NCI-H1048 (cell line): Measurements from ENCODE around the gene WDR64.
"Not testable (repeated sequence)": the region's sequence is repeated elsewhere in the genome, so short reads cannot be mapped to it uniquely, and the experiment has no call there.

Source experiments
- DNase-seq: peaks from one replicate; lab custom pipeline; 2025; lab: John Stamatoyannopoulos, UW

WDR64 gene

DNA sequence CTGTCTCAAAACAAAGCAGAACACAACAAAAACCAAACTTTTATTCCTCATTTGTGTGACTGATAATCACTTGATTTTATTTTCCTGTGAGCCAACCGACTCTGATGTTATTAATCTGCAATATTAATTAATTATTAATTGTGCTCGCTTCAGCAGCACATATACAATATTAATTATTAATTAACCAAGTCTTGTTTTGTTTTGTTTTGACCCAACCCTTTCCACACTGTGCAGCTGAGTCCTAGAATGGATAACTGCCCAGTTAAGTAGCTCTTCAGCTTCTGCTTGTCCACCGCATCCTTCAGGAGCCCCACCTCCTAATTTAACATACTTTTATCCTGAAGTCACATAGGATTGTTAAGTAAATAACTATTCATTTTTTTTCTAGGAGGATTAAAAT, 148.6 kb downstream of the WDR64 start:
- no peak for DNase-seq

DNA sequence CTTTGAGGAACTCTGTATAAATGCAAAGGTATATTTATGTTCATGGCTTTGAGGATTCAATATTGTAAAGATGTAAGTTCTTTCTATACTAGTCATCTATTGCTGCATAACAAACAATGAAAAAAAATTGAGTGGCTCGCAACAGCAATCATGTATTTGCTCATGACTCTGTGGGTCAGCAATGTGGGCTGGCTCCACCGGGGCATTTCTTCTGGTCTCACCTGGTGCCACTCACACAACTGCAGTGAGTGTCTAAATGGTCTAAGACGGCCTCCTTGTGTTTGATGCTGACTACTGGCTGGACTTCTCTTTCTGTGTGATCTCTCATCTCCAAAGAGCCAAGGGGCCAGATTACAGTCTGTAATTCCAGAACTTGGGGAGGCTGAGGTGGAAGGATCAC, 150.8 kb downstream of the WDR64 start:
- DNase-seq: no peak

DNA sequence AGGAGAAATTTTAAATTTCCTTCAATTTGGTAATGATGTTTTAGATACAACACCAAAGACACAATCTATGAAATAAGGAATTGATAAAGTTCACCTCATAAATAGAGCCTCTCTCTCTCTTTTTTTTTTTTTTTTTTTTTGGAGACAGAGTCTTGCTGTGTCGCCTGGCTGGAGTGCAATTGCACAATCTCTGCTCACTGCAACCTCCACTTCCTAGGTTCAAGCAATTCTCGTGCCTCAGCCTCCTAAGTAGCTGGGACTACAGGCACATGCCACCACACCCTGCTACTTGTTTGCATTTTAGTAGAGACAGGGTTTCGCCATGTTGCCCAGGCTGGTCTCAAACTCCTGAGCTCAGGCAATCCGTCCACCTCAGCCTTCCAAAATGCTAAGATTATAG, 152.6 kb downstream of the WDR64 start:
- not testable (repeated sequence) for DNase-seq

DNA sequence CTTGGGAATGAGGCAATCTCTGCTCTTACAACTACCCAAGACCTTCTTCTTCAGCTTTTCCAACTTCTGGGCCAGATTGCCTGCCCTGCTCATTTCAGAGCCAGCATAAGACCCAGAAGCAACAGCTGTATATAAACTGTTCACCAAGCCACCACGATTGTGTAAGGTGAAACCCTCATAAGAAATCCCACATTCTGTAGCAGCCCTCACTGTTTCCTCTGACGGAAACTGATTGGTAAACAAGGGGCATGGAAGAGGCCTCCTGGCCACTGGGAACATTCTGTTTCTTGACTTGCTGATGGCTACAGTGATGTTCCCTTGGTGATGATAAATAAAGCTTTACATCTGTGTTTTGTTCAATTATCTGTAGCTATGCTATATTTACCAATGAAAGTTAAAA, 156.2 kb downstream of the WDR64 start:
- DNase-seq: no peak

DNA sequence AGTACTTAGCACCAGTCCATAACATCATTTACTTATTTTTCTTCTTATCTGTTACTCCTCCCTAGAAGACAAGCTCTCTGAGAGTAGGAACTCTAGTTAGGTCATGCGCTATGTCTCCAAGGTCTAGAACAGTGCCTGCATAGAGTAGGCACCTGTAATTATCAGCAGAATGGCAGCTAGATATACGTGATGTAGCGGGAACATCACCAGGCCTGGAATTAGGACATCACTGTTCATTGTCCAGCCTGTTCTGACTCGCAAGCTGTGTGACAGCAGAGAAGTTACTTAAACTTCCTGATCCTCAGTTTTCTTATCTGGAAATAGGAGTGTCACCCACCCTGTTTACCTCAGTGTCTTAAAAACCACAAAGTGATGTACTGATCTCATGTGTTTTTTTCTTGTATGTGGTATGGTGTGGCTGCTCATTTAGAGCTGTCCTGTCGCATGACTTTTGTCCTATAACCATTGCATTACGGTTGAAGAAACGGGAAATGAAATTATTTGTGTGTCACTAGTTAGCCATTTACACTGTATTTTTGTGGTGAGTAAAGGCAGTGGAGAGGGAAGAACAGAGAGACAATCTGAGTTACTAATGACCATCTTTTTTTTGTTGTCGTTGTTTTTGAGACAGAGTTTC, 158.8 kb downstream of the WDR64 start:
- no peak for DNase-seq

DNA sequence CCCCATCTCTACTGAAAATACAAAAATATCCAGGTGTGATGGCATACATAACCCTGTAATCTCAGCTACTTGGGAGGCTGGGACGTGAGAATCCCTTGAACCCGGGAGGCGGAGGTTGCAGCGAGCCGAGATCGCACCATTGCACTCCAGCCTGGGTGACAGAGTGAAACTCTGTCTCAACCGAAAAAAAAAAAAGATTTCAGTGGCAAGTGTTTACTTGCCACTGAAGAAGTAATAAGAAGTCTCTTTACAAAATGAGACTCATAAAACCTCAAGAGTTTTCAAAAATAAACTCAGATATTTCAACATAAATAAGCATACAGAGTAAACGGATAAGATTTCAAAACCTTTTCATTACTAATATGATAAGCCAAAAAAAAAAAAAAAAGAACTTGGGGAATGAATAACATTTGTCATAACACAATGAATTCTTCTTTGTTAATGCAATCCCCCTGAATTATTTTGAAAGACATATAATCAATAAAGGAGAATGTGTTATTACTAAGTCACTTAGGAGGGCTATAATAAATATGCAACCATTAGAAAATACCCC, 161.8 kb downstream of the WDR64 start:
- no peak for DNase-seq

DNA sequence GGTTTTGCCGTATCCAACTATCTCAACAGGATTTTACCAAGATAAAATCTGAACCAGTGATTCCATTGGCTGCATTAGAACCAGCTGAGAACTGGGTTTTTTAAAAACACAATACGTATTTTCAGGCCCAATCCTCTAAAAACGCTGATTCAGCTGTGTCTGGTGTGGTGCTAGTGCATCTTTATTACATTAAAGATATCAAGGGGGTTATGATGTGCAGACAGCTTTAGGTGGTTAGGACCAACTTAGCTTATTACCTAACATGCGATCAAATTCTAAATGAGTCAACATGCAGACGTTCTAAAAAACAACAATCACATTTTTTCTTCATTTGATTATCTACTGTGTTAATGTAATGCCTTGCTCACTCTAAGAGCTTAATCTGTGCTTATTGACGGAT, 163.9 kb downstream of the WDR64 start:
- no peak for DNase-seq

DNA sequence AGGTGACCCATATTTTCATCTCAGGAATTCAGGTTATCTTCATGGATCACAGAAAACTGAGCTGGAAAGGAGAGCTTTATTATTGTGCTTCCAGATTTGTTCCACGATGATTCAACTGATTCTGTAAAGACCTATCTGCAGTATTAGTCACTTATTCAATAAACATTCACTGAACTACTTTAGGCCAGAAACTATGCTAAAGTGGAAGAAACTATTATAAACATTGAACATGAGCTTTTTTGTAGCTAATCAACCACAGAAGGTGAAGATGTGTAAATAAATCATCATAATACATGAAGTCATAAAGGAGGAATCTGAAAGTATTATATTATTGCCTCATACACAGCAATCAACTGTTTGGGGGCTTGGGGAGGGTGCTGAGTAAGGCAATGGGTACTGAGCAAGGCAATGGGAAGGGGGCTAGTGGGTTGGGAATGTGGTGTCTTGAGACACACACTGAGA, 165.3 kb downstream of the WDR64 start:
- DNase-seq: no peak

DNA sequence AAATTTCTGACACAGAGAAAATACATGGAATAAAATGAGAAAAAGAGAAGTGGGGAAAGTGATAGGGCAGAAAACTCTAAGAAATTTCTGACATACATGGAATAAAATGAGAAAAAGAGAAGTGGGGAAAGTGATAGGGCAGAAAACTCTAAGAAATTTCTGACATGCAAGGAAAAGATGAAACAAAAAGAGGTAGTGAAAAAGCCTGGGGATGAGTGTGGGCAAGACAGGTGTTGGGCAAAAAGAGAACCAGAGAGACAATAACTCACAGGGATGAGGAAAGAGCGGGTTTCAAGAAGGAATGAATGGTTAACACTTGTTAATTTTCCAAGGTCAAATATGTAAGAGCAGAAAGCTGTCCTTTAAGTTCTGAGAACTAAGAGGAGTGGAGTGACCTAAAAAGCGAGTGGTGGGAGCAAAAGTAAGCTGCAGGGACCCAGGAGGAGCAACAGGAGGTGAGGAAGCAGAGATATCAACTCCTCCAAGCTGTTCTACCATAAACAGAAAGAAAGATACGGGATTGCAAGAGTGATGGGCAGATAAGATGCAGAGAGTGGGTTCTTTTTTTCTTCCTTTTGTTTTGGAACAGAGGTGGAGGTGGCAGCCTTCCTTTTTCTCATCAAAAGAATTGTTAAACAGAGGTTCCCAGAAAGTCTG, 166.0 kb downstream of the WDR64 start:
- DNase-seq: no peak

DNA sequence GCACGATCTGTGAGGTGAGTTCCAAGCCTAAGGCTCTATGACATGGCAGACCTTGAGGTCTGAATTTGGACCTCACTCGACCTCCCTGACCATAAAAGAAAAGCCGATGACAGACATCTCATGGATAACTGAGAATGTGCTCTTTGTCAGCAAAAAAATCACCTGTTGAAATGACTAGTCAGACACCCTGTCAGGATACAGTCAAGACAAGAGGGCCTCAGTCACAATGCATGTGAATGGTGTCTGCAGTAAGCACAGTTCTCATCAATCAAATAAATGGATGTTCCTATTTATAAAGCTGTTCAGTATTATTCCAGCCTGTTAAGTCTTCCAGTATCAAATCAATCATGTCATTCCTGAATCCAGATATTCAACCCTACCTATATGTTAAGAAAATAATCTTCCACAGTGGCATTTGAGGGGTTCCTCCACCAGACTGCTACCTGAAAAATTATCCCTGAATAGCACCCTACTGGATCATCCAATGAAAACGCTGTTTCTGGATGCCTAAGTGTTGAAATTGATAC, 167.3 kb downstream of the WDR64 start:
- DNase-seq: no peak

DNA sequence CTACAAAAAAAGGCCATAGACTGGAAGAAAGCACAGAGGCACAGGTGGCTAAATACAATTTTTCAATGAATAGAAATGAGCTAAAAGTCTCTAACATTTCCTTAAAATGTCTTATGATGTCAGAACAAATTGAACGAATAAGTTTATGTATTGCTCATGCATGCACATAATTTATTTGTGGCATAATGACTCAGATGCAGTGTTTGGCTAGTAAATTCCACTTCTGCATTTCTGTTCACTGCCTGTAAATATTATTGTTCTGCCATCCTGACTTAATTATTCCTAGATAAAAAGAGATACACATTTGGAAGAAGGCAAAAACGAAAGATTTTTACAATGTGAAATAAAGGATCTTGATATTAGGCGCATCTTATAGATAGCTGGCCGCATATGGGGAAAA, 169.3 kb downstream of the WDR64 start:
- DNase-seq: no peak

DNA sequence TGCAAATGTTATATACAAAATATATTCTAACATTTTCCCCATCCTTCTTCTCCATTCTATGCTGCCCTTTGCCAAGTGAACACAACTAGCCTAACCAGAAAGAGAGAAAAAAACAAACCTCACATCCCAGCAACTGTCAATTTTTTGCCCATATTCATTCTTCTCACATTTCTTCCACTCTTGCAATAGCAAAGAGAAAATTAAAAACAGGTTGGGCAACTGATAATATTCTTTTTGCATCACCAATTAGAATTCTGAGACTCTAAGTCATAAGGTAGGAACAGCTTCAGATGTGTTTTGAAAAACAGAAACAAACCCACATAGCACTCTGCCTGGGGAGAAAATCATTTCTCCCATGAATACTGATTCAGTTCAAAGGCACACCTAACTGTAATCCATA, 170.8 kb downstream of the WDR64 start:
- DNase-seq: no peak

DNA sequence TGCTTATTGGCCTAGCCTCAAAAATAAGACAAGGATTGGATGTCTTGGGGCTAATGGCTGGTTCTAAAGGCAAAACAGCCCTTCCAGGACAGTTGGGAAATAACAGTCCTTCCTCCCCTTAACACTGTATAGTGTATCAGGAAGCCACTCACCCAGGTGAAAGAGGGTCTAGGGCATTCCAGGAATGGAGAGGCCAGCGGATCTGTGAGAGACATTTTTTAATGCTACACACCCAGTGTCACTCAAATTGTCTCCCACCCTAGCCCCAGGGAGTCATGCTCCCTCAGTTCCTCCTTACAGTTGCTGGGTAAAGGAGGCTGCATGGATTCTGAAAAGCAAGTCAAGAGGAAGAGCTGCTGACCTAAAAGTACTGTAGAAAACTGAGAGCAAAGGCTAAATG, 171.8 kb downstream of the WDR64 start:
- DNase-seq: no peak

DNA sequence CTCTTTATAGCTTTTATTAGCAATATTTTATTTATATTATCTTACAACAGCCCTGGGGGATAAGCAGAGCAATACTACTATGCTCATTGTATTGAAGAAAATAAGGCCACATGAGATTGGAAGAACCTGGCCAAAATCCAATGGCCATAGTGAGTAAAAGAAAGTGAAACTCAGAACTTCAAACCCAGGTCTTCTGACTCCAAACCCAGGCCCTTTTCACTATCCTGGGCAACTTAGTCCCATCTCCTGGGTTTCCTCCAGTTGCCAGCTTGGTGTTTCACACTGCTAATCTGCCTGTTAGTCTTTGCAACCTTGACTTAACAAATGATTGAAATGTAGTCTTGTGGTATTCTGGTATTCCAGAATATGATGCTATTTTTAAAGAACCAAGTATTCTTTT, 173.5 kb downstream of the WDR64 start:
- no peak for DNase-seq

DNA sequence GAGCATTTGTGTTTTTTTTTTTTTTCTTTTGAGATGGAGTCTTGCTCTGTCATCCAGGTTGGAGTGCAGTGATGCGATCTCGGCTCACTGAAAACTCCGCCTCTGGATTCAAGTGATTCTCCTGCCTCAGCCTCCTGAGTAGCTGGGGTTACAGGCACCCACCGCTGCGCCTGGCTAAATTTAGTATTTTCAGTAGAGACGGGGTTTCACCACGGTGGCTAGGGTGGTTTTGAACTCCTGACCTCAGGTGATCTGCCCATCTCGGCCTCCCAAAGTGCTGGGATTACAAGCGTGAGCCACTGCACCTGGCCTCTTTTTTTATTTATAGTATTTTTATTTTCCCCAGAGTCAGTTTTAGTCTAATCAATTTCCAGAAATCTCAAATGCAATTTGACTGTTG, 174.5 kb downstream of the WDR64 start:
- DNase-seq: not testable (repeated sequence)

DNA sequence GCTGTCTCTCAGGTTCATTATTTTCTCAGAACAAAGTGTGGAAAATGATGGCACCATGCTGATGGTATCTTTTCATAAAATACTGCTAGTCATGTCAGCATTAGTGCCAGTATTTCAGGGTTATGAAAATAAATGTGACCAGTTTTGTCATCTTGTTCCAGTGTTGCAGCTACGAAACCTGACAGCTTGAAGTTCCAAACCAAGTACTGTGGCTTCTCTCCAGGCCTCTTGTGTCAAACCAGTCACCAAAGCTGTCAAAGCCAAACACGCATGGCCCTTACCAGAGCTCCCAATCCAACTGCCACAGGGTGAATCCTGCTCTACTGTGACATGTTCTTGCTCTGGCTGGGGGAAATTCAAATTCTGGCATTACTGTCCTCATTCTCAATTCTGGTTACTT, 175.2 kb downstream of the WDR64 start:
- DNase-seq: no peak

DNA sequence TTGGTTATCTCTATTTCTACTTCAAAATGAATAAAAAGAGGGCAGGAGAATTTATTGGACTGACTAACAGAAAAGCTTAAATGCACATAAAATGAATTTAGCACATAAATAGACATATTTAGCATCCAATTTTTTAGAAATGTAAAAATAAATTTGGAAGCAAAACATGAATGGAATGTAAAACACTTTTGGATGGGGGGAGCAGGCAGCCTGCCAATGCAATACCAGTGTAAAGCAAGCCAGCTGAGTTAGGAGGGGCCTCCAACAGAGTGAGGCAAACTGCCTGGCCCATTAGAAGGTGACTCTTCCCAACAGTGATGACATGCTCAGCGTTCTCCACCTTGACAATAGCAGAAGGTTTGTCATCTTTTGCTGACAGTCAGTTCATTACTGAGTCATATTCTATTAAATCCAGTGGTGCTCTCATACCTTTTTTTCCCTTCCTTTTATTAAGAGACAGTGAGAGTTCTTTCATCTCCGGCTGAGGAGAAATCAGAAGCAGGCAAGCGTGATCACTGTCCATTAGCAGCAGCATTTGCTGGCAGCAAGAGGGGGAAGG, 176.5 kb downstream of the WDR64 start:
- no peak for DNase-seq

DNA sequence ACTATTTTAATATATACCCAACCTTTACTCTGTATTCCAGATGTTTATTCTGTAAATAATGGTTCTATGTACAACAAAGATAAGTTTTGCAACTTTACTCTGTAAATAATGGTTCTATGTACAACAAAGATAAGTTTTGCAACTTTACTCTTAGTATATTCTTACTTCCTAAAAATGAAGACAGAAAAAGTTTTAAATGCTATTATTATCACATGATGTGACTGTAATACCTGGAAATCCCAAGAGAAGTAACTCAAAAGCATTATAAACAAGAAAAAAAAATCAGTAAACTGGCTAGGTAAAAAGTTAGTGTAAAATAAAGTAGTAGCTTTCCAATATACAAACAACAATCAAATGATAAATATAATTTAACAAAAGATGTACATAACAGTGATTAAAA, 177.4 kb downstream of the WDR64 start:
- no peak for DNase-seq

DNA sequence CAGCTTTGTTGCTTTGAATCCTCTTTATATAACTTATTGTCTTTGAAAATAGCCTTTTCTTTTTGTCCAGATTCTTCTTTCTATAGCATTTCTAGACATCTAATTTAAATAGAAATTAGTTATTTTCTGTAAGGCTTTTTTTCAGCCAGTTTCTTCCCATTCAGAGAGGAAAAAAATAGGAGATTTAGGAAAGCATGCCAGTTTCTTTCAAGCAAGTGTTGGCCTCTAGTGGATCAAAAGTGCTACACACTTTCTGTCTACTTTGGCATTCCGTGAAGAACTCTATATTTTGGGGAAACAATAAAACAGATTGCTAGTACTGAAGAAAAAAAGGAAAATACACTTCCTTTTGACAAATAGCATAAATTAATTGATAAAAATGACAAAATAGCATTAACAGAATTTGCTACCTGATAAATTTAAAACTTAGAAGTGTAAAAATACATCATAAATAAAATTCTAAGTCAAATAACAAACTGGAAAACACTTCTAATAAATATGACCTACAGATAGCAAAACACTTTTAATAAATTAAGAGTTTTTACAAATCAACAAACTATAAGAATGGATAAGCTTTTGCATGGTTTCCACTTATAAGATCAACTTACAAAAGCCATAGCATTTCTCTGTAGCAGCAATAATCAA, 182.8 kb downstream of the WDR64 start:
- no peak for DNase-seq

DNA sequence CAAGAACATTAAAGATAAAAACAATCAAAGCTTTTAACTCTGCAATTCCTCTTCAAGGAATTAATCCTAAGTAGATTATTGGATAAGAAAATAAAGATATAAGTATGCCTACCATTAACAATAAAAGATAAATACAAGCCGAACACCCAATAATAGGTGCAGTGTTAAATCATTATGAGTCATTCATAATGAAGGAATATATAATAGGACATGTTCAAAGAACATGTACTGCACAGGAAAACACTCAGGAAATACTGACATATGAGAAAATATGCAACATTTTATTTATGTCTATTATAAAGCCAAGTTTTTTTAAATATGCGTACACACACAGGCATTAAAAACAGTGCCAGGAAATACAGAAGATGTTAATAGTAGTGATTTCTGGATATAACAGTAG, 184.9 kb downstream of the WDR64 start:
- no peak for DNase-seq

DNA sequence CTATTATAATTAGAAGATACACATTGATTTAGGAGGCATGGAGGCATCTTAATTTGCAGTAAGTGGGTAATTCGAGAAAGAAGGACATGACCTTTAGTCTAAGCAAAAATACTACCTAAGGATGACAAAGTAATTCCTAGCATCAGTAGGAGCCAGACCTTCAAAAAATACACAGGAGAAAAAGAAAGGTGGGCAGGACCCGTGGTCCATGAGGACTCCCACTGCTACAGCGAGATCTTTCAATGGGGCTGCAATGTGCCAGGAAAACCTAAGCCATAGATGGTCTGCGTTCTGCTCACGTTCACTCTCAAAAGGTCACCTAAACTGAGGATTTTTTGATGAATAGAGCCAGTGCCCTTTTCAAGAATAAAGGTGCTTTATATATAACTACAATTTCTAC, 185.3 kb downstream of the WDR64 start:
- no peak for DNase-seq

DNA sequence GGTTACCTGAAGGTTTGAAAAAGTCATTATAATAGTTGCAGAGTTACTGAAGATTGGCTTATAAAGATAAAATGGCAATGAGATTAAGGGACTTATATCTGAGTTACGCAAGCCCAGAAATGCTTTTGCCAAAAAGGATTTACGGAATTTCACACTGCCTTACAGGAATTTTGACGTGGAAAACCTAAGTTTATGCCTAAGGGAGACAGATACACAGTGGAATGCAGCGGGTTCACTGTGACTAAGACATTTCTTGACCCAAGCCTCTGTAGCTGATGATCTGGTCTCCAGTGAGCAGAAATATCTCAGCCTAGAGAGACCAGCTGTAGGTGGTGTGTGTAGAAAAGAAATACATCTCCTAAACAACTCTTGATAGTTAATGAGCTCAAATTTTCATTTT, 185.8 kb downstream of the WDR64 start:
- no peak for DNase-seq

DNA sequence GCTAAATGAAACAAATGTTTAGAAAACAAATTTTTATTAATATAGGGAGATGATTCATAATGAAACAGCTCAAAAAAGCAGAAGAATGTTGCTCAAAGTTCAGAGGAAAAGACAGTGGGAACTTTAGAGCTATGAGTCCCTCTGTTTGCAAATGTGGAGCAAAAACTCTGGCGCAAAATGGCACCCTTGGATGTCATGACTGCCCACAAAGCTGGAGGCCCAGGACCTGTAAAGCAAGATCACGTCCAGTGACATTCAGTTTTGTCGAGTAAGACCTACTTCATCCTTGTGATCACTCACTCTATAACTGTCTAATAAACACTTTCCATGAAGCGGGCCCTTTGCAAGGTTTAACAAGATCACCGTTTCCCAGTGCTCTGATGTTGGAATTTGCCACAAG, 186.8 kb downstream of the WDR64 start:
- no peak for DNase-seq
